Endothelial cell of umbilical vein (primary cell): Measurements from ENCODE around the gene INPP5E. TPM values are rescaled to one million over a fixed set of nuclear protein-coding genes. Genes with fewer than 3 reads are reported as not detected.
A peak's percentile ranks its signal among the peaks of the same experiment; 100 is the strongest.

Source experiments
- BruUV-seq: library from RNA; stranded (reverse); fragments of 400-500 nt; replicated peaks from 2 replicates; lab custom pipeline; 2021; lab: Mats Ljungman, UMichigan
- CTCF ChIA-PET: fragments of 300-600, 350-600 bp; sonication (Branson Sonifier 250); formaldehyde crosslinking; loops from one replicate; lab custom pipeline; 2021; ENCODE audit warnings: antibody characterized with exemption, inconsistent platforms; lab: Charles Lee
- POLR2A ChIA-PET: fragments of 300-600, 350-600 bp; sonication (Branson Sonifier 250); formaldehyde crosslinking; loops from one replicate; lab custom pipeline; 2021; ENCODE audit warnings: antibody characterized with exemption, inconsistent platforms; lab: Charles Lee
- DNase-seq: peaks from one replicate; pipeline ENCODE4 v3.0.0-alpha.2; 2011; ENCODE audit warnings: low read depth, low spot score
- FAIRE-seq: peaks from 2 replicates; lab custom pipeline; 2011; peaks lifted over from hg19 to GRCh38; lab: Jason Lieb, UNC
- H2AFZ ChIP-seq: 2 replicates; pipeline ENCODE4 v1.6.0; 2012; ENCODE audit warnings: low read depth, low read length, control low read depth, inconsistent platforms
- H3K27ac ChIP-seq: 2 replicates; pipeline ENCODE4 v1.5.1; 2011; ENCODE audit warnings: low read depth, mild to moderate bottlenecking, control low read depth, low read length, moderate library complexity; ENCODE audit not compliant: insufficient read depth
- H3K27me3 ChIP-seq, 2 experiments: 2 replicates each; pipeline versions ENCODE4 v1.6.0 to v1.6.1; 2011; ENCODE audit warnings: low read length in 2 of 2, mixed read lengths in 1 of 2; ENCODE audit not compliant: control insufficient read depth in 2 of 2, insufficient read depth in 2 of 2
- H3K36me3 ChIP-seq, 2 experiments: 2 replicates in 1 of 2; 3 replicates in 1 of 2; pipeline ENCODE4 v1.5.1; 2011; ENCODE audit warnings: low read length in 2 of 2, mild to moderate bottlenecking in 1 of 2, moderate library complexity in 1 of 2; ENCODE audit not compliant: control insufficient read depth in 2 of 2, insufficient read depth in 2 of 2; ENCODE audit errors: extremely low read depth in 1 of 2
- H3K4me1 ChIP-seq: 3 replicates; pipeline ENCODE4 v1.5.1; 2011; ENCODE audit warnings: mild to moderate bottlenecking, low read length; ENCODE audit not compliant: control insufficient read depth, insufficient read depth; ENCODE audit errors: extremely low read depth
- H3K4me2 ChIP-seq: 2 replicates; pipeline ENCODE4 v1.6.1; 2011; ENCODE audit warnings: low read length, control low read depth, mixed read lengths; ENCODE audit not compliant: insufficient read depth
- H3K4me3 ChIP-seq, 3 experiments: fragments of 200-600 bp in 1 of 3; sonication (generic), shearing (Covaris generic) in 1 of 3; replicated peaks in 1 of 3; 2 replicates each; pipeline ENCODE4 v1.5.1; 2011 to 2016; ENCODE audit warnings: control low read depth in 3 of 3, low read length in 3 of 3, mild to moderate bottlenecking in 2 of 3, inconsistent platforms in 1 of 3, low read depth in 1 of 3, moderate library complexity in 1 of 3; ENCODE audit not compliant: insufficient read depth in 1 of 3
- H3K79me2 ChIP-seq: 2 replicates; pipeline ENCODE4 v1.6.0; 2012; ENCODE audit warnings: low read length, inconsistent platforms; ENCODE audit not compliant: control insufficient read depth, insufficient read depth
- H3K9ac ChIP-seq: replicated peaks from 2 replicates; pipeline ENCODE3; 2011; ENCODE audit warnings: low read length, control low read depth; ENCODE audit not compliant: insufficient read depth; ENCODE audit errors: extremely low read depth
- H3K9me1 ChIP-seq: replicated peaks from 3 replicates; pipeline ENCODE4 v1.6.0; 2011; ENCODE audit warnings: mild to moderate bottlenecking, low read length; ENCODE audit not compliant: control insufficient read depth, insufficient read depth; ENCODE audit errors: extremely low read depth
- H3K9me3 ChIP-seq: replicated peaks from 2 replicates; pipeline ENCODE4 v1.5.1; 2012; ENCODE audit warnings: low read length, inconsistent platforms; ENCODE audit not compliant: control insufficient read depth, insufficient read depth
- H4K20me1 ChIP-seq: replicated peaks from 2 replicates; pipeline ENCODE3; 2011; ENCODE audit warnings: mild to moderate bottlenecking, low read length; ENCODE audit not compliant: control insufficient read depth, insufficient read depth; ENCODE audit errors: extremely low read depth
- CTCF ChIP-seq, 2 donors: IDR thresholded peaks; 1 replicate in 1 of 2; 2 replicates in 1 of 2; pipeline ENCODE4 v1.5.1; 2011; ENCODE audit warnings: low read length in 2 of 2, mild to moderate bottlenecking in 2 of 2, moderate library complexity in 2 of 2, control low read depth in 1 of 2, inconsistent platforms in 1 of 2, low read depth in 1 of 2; ENCODE audit not compliant: insufficient read depth in 1 of 2; ENCODE audit errors: extremely low read depth in 1 of 2
- EZH2 ChIP-seq: IDR thresholded peaks from 2 replicates; pipeline ENCODE4 v1.6.1; 2012; ENCODE audit warnings: borderline replicate concordance, low read depth, mild to moderate bottlenecking, moderate library complexity, low read length, inconsistent platforms; ENCODE audit not compliant: severe bottlenecking
- FOS ChIP-seq: IDR thresholded peaks from 2 replicates; pipeline ENCODE4 v1.6.1; 2011; ENCODE audit warnings: mild to moderate bottlenecking, low read length, moderate library complexity, borderline replicate concordance; ENCODE audit not compliant: insufficient read depth
- GATA2 ChIP-seq: IDR thresholded peaks from 2 replicates; pipeline ENCODE4 v1.7.0; 2011; ENCODE audit warnings: low read depth, mild to moderate bottlenecking, moderate library complexity, mixed read lengths, low read length; ENCODE audit not compliant: insufficient read length, insufficient read depth
- JUN ChIP-seq: IDR thresholded peaks from 2 replicates; pipeline ENCODE4 v1.6.1; 2011; ENCODE audit warnings: borderline replicate concordance, low read depth; ENCODE audit not compliant: insufficient read length, insufficient read depth
- MAX ChIP-seq: IDR thresholded peaks from 2 replicates; pipeline ENCODE4 v1.6.1; 2011; ENCODE audit not compliant: insufficient read depth, insufficient read length
- MYC ChIP-seq: IDR thresholded peaks from one replicate; pipeline ENCODE4 v1.6.1; 2011; ENCODE audit warnings: mild to moderate bottlenecking, low read depth, low read length
- POLR2A ChIP-seq: IDR thresholded peaks from 2 replicates; pipeline ENCODE4 v1.6.1; 2012; ENCODE audit warnings: low read depth, mild to moderate bottlenecking, control low read depth, low read length
- POLR2AphosphoS5 ChIP-seq: IDR thresholded peaks from 2 replicates; pipeline ENCODE4 v1.6.1; 2012; ENCODE audit warnings: low read depth, mild to moderate bottlenecking, control low read depth, low read length, moderate library complexity; ENCODE audit not compliant: insufficient read depth
- dilution Hi-C: fragments of 300-500 bp; cut with MboI; formaldehyde crosslinking; loops from one replicate; pipeline ENCODE4 v1.15.0; 2019; ENCODE audit warnings: low sequenced_read_pairs; ENCODE audit not compliant: extremely low pct_ligation_motif_present
- intact Hi-C: fragments of 100-400 bp; cut with micrococcal nuclease; formaldehyde crosslinking; loops from one replicate; pipeline ENCODE4 v1.10.0; 2022
- polyA plus RNA-seq, 4 experiments: library from polyadenylated mRNA; depleted of rRNA in 3 of 4; stranded (reverse) in 3 of 4; unstranded in 1 of 4; fragments of >200 nt; gene quantifications; 2 replicates each; pipeline versions ENCODE4 v1.2.1 to v1.2.3, GENCODE V29; 2011 to 2012; ENCODE audit warnings: missing spikeins in 1 of 4
- total RNA-seq: library from RNA; stranded (reverse); gene quantifications from 2 replicates; pipeline ENCODE4 v1.2.3, GENCODE V29; 2021

Gene INPP5E
- total and polyA plus RNA-seq, 2 donors (not counting 3 experiments of a cell fraction or from before 2014, with no cell fraction given), result 15.0 to 24.5 TPM

GRCh38 chr9:136482793-136483588 is 43.3 kb upstream of the INPP5E start, which contains the start of gene SEC16A:
TSS of gene SEC16A (minus strand) at chr9:136483040. CDS start at chr9:136477615, 5,425 bp downstream.
- DNase-seq, result peak; percentile 96
- ChIA-PET POLR2A (interaction anchor here (1.3 kb wide), 1 partner anchor 142 kb away, joined by 5 read pairs; no protein-coding TSS in a partner anchor), CTCF (interaction anchor here (2.0 to 7.6 kb wide), 4 partner anchors 144 to 189 kb away, joined by 9 to 261 read pairs (median 72); no protein-coding TSS in a partner anchor)
- no peaks in the 10 kb centered on the region for H4K20me1 ChIP-seq
- peak within 1 kb of the TSS; percentile 89 for H3K4me2 ChIP-seq
- peak within 1 kb of the TSS; percentile 49 for H2AFZ ChIP-seq
- peaks cover 16% of the 10 kb centered on the region for H3K4me1 ChIP-seq
- peak; percentile 93 for FAIRE-seq
- no peaks in the 10 kb centered on the region for H3K27me3 ChIP-seq
- dilution Hi-C loops (loop anchor here (10.0 kb wide), 1 partner anchor 72 kb away; no protein-coding TSS in a partner anchor), intact Hi-C loops (loop anchor here (1.0 to 5.0 kb wide), 3 partner anchors 44 to 229 kb away; partner anchors contain the start of genes DIPK1B and INPP5E)
- H3K4me3 ChIP-seq, result peak within 1 kb of the TSS; percentile 63 to 94 (median 88)
- BruUV-seq, result no TSS peak
- peak within 1 kb of the TSS; percentile 98 for H3K9ac ChIP-seq
- peak within 1 kb of the TSS; percentile 91 for H3K27ac ChIP-seq
- TF ChIP-seq POLR2AphosphoS5 (peak; percentile 90), EZH2 (no peak), FOS (no peak), MAX (no peak), CTCF (IDR thresholded peaks at IDR 0.05; ENCODE audit: extremely low read depth in 1 of 2, insufficient read depth in 1 of 2, low read depth in 1 of 2, low read length in 2 of 2) (no peak), JUN (no peak), GATA2 (no peak), POLR2A (peak; percentile 90), MYC (no peak)
- H3K9me3 ChIP-seq, result no peaks in the 10 kb centered on the region
- peaks cover 42% of the 10 kb centered on the region for H3K79me2 ChIP-seq
- H3K9me1 ChIP-seq, result no peaks in the 10 kb centered on the region
- H3K36me3 ChIP-seq, result no peaks in the 10 kb centered on the region
